SK-N-SH (cell line): Measurements from ENCODE around the gene MRPS22. TPM values are rescaled to one million over a fixed set of nuclear protein-coding genes. Genes with fewer than 3 reads are reported as not detected.
"Not testable (repeated sequence)": the region's sequence is repeated elsewhere in the genome, so short reads cannot be mapped to it uniquely, and the experiment has no call there.

ENCODE experiments used
- CTCF ChIA-PET: fragments of 300-600, 350-600 bp; formaldehyde crosslinking; extraction: SDS; loops from one replicate; lab custom pipeline; 2021; lab: Yijun Ruan, JAX
- POLR2A ChIA-PET: fragments of 350-600 bp; sonication (Branson Sonifier 250); formaldehyde crosslinking; extraction: SDS; loops from one replicate; lab custom pipeline; 2020; ENCODE audit warnings: antibody characterized with exemption, inconsistent platforms; lab: Yijun Ruan, JAX
- DNase-seq: peaks from one replicate; pipeline ENCODE4 v3.0.0; 2012
- H2AFZ ChIP-seq: fragments of 200-600 bp; sonication (generic); 2 replicates; pipeline ENCODE4 v1.8.1; 2016; ENCODE audit warnings: antibody characterized with exemption, mild to moderate bottlenecking, low read depth
- H3F3A ChIP-seq: fragments of 200-600 bp; sonication (generic); replicated peaks from 2 replicates; pipeline ENCODE3; 2016; ENCODE audit warnings: antibody characterized with exemption, mild to moderate bottlenecking; ENCODE audit not compliant: insufficient read depth
- H3K27ac ChIP-seq, 2 experiments: fragments of 200-500 bp in 1 of 2; fragments of 200-600 bp in 1 of 2; sonication (Bioruptor generic) in 1 of 2; sonication (generic), shearing (Covaris generic) in 1 of 2; 2 replicates each; pipeline versions ENCODE4 v1.5.1 to v1.6.1; 2014 to 2016; ENCODE audit warnings: low read depth in 2 of 2, inconsistent platforms in 1 of 2, low read length in 1 of 2, mild to moderate bottlenecking in 1 of 2, mixed read lengths in 1 of 2
- H3K27me3 ChIP-seq: fragments of 200-600 bp; sonication (generic), shearing (Covaris generic); 2 replicates; pipeline ENCODE4 v1.6.1; 2016; ENCODE audit warnings: mixed run types; ENCODE audit not compliant: insufficient read depth
- H3K36me3 ChIP-seq, 2 experiments: fragments of 200-500 bp in 1 of 2; fragments of 200-600 bp in 1 of 2; sonication (Bioruptor generic) in 1 of 2; sonication (generic) in 1 of 2; replicated peaks in 1 of 2; 2 replicates each; pipeline versions ENCODE3 to v1.5.1; 2014 to 2016; ENCODE audit warnings: low read length in 1 of 2, mild to moderate bottlenecking in 1 of 2; ENCODE audit not compliant: insufficient read depth in 2 of 2, control insufficient read depth in 1 of 2
- H3K4me1 ChIP-seq, 2 experiments: fragments of 200-500 bp in 1 of 2; fragments of 200-600 bp in 1 of 2; sonication (Bioruptor generic) in 1 of 2; sonication (generic), shearing (Covaris generic) in 1 of 2; 2 replicates each; pipeline versions ENCODE4 v1.5.1 to v1.6.1; 2014 to 2016; ENCODE audit warnings: low read depth in 1 of 2, low read length in 1 of 2, mixed run types in 1 of 2; ENCODE audit not compliant: insufficient read depth in 2 of 2, control insufficient read depth in 1 of 2
- H3K4me2 ChIP-seq: fragments of 200-600 bp; sonication (generic), shearing (Covaris generic); 2 replicates; pipeline ENCODE4 v1.6.1; 2017; ENCODE audit warnings: mixed run types
- H3K4me3 ChIP-seq, 2 experiments: fragments of 200-500 bp in 1 of 2; fragments of 200-600 bp in 1 of 2; sonication (Bioruptor generic) in 1 of 2; sonication (generic), shearing (Covaris generic) in 1 of 2; 2 replicates each; pipeline versions ENCODE4 v1.5.1 to v1.8.1; 2014 to 2016; ENCODE audit warnings: low read depth in 2 of 2, inconsistent platforms in 1 of 2, low read length in 1 of 2, mild to moderate bottlenecking in 1 of 2, mixed read lengths in 1 of 2, moderate library complexity in 1 of 2
- H3K79me2 ChIP-seq: fragments of 200-600 bp; sonication (generic); 2 replicates; pipeline ENCODE4 v1.8.1; 2017; ENCODE audit warnings: mild to moderate bottlenecking; ENCODE audit not compliant: insufficient read depth
- H3K9ac ChIP-seq: fragments of 200-600 bp; sonication (generic); 2 replicates; pipeline ENCODE4 v1.6.1; 2017; ENCODE audit warnings: mixed run types
- H3K9me2 ChIP-seq: fragments of 200-600 bp; sonication (generic); 2 replicates; pipeline ENCODE4 v1.6.1; 2017; ENCODE audit warnings: mixed run types
- H3K9me3 ChIP-seq: fragments of 200-600 bp; sonication (generic); 2 replicates; pipeline ENCODE4 v1.6.1; 2017; ENCODE audit warnings: mixed run types, mild to moderate bottlenecking, moderate library complexity
- H4K20me1 ChIP-seq: fragments of 200-600 bp; sonication (generic); 2 replicates; pipeline ENCODE4 v1.6.1; 2017; ENCODE audit warnings: mild to moderate bottlenecking, mixed run types; ENCODE audit not compliant: insufficient read depth
- CHD2 ChIP-seq: fragments of 150-350 bp; IDR thresholded peaks from 2 replicates; pipeline ENCODE4 v1.6.1; 2018; ENCODE audit warnings: low read length; ENCODE audit not compliant: partially characterized antibody
- EP300 ChIP-seq, 2 experiments: IDR thresholded peaks; 2 replicates each; pipeline versions ENCODE4 v1.4.0 to v1.6.1; 2012; ENCODE audit warnings: borderline replicate concordance in 1 of 2, low read depth in 1 of 2, low read length in 1 of 2
- EZH2phosphoT487 ChIP-seq: fragments of 200-600 bp; sonication (generic); IDR thresholded peaks from 2 replicates; pipeline ENCODE4 v1.6.1; 2017; ENCODE audit warnings: low read depth, mixed run types, mild to moderate bottlenecking, antibody characterized with exemption, moderate library complexity, borderline replicate concordance
- GABPA ChIP-seq: IDR thresholded peaks from 2 replicates; pipeline ENCODE4 v1.4.0; 2012; ENCODE audit warnings: low read depth, mild to moderate bottlenecking
- IRF3 ChIP-seq: fragments of 150-350 bp; IDR thresholded peaks from 2 replicates; pipeline ENCODE4 v1.6.1; 2016; ENCODE audit warnings: mild to moderate bottlenecking, low read depth, low read length
- JUND ChIP-seq: IDR thresholded peaks from 2 replicates; pipeline ENCODE4 v1.4.0; 2012
- MEF2A ChIP-seq: IDR thresholded peaks from 2 replicates; pipeline ENCODE4 v1.4.0; 2012; ENCODE audit warnings: low read depth, borderline replicate concordance
- NFIC ChIP-seq: IDR thresholded peaks from 2 replicates; pipeline ENCODE4 v1.4.0; 2012; ENCODE audit warnings: borderline replicate concordance
- NRF1 ChIP-seq: IDR thresholded peaks from 2 replicates; pipeline ENCODE4 v1.6.1; 2012; ENCODE audit warnings: low read depth, mild to moderate bottlenecking, low read length
- REST ChIP-seq: IDR thresholded peaks from 2 replicates; pipeline ENCODE4 v1.6.1; 2012; ENCODE audit warnings: mild to moderate bottlenecking, low read depth, low read length, moderate library complexity
- RFX5 ChIP-seq: IDR thresholded peaks from 2 replicates; pipeline ENCODE4 v1.6.1; 2012; ENCODE audit warnings: mild to moderate bottlenecking, improper control_type of control experiment, low read length
- SIN3A ChIP-seq: IDR thresholded peaks from 2 replicates; pipeline ENCODE4 v1.6.1; 2012; ENCODE audit warnings: low read depth, mild to moderate bottlenecking, low read length, moderate library complexity, borderline replicate concordance
- TAF1 ChIP-seq: IDR thresholded peaks from 2 replicates; pipeline ENCODE4 v1.6.1; 2012; ENCODE audit warnings: low read depth, mild to moderate bottlenecking, low read length, moderate library complexity, borderline replicate concordance
- TCF12 ChIP-seq: IDR thresholded peaks from 2 replicates; pipeline ENCODE4 v1.4.0; 2012
- TEAD4 ChIP-seq: IDR thresholded peaks from 2 replicates; pipeline ENCODE4 v1.4.0; 2012; ENCODE audit warnings: mild to moderate bottlenecking, borderline replicate concordance; ENCODE audit not compliant: insufficient read depth
- USF1 ChIP-seq: IDR thresholded peaks from 2 replicates; pipeline ENCODE4 v1.4.0; 2012; ENCODE audit warnings: low read depth, borderline replicate concordance
- USF2 ChIP-seq: fragments of 150-350 bp; IDR thresholded peaks from 2 replicates; pipeline ENCODE4 v1.6.1; 2017; ENCODE audit warnings: antibody characterized with exemption, low read length, low read depth, borderline replicate concordance
- ZBTB33 ChIP-seq: IDR thresholded peaks from 2 replicates; pipeline ENCODE4 v1.4.0; 2012; ENCODE audit warnings: low read depth, borderline replicate concordance
- WGBS: methylation state at CpG from one replicate; pipeline ENCODE4 v1.1.6; 2017; ENCODE audit warnings: low lambda C conversion rate; 5-methylcytosine and 5-hydroxymethylcytosine counted together
- polyA plus RNA-seq, 3 experiments: library from polyadenylated mRNA; depleted of rRNA; stranded (reverse); fragments of >200 nt; gene quantifications; 2 replicates each; pipeline ENCODE4 v1.2.3, GENCODE V29; 2012

MRPS22 gene
- polyA plus RNA-seq, 1 of the 3 experiments (the other 2 are of a cell fraction): 50.6 TPM

- H3K9me3 ChIP-seq, H3F3A ChIP-seq, CTCF ChIA-PET, H3K27ac ChIP-seq, H3K4me1 ChIP-seq, H3K4me2 ChIP-seq, H3K4me3 ChIP-seq, H3K9ac ChIP-seq, H3K9me2 ChIP-seq, H2AFZ ChIP-seq, H3K27me3 ChIP-seq, POLR2A ChIA-PET, DNase-seq: not testable (repeated sequence)
- 79% methylated on average over 2 of the region's 2 CpGs for WGBS
- H3K36me3 ChIP-seq: peaks cover 68 to 72% of the 10 kb centered on the region in 2 experiments
- peaks cover 98% of the 10 kb centered on the region for H3K79me2 ChIP-seq
- peaks cover 85% of the 10 kb centered on the region for H4K20me1 ChIP-seq
Observed at GRCh38 chr3:139382291-139382690, 38.5 kb downstream of the MRPS22 start.

- no peaks in the 10 kb centered on the region for H3K9me3 ChIP-seq
- H4K20me1 ChIP-seq: peaks cover 49% of the 10 kb centered on the region
- H3K36me3 ChIP-seq: peaks cover 19 to 24% of the 10 kb centered on the region in 2 experiments
- CTCF ChIA-PET: interaction anchor here (4.7 kb wide), 1 partner anchor 34 kb away, joined by 21 read pairs; no protein-coding TSS in a partner anchor
- peak overlapping the region; percentile 96 for H3K9ac ChIP-seq
- 67% methylated on average over 10 of the region's 10 CpGs for WGBS
- H3K9me2 ChIP-seq: no peaks in the 10 kb centered on the region
- peaks cover 11 to 13% of the 10 kb centered on the region in 2 experiments; a peak in 3 of 4 replicates for H3K4me1 ChIP-seq
- no peak for DNase-seq
- H3K79me2 ChIP-seq: peaks cover 85% of the 10 kb centered on the region
- H3K4me2 ChIP-seq: peak overlapping the region; percentile 76
- H2AFZ ChIP-seq: no peak overlapping the region
- H3K27ac ChIP-seq: no peak overlapping the region
- POLR2A ChIA-PET: no interaction called here
- H3F3A ChIP-seq: peaks cover 8% of the 10 kb centered on the region
- peak overlapping the region; percentile 86 to 98 for H3K4me3 ChIP-seq
- no peaks in the 10 kb centered on the region for H3K27me3 ChIP-seq
- no peak for TF ChIP-seq NFIC
- no peak for TF ChIP-seq TEAD4
- TF ChIP-seq TAF1: no peak
- no peak for TF ChIP-seq TCF12
- TF ChIP-seq EZH2phosphoT487: no peak
- no peak for TF ChIP-seq GABPA
- no peak for TF ChIP-seq CHD2
- TF ChIP-seq SIN3A: no peak
- no peak for TF ChIP-seq NRF1
- TF ChIP-seq ZBTB33: no peak
- no peak for TF ChIP-seq REST
- TF ChIP-seq EP300 (IDR thresholded peaks at IDR 0.05; ENCODE audit: borderline replicate concordance in 1 of 2, low read depth in 1 of 2, low read length in 1 of 2): no peak
- TF ChIP-seq MEF2A: no peak
- no peak for TF ChIP-seq JUND
- no peak for TF ChIP-seq USF2
- TF ChIP-seq USF1: no peak
- no peak for TF ChIP-seq RFX5
- no peak for TF ChIP-seq IRF3
Observed at GRCh38 chr3:139388077-139388476, 44.3 kb downstream of the MRPS22 start.
